Keratinocyte (primary cell): ENCODE data around the gene HOXA7. TPM values are rescaled to one million over a fixed set of nuclear protein-coding genes. Genes with fewer than 3 reads are reported as not detected.

ENCODE experiments used
- DNase-seq: peaks from one replicate; pipeline ENCODE4 v3.0.0-alpha.2; 2011; ENCODE audit warnings: low read depth, missing footprints, low spot score
- FAIRE-seq: peaks from 2 replicates; lab custom pipeline; 2011; peaks lifted over from hg19 to GRCh38; lab: Jason Lieb, UNC
- H2AFZ ChIP-seq: 2 replicates; pipeline ENCODE4 v1.6.0; 2012; ENCODE audit warnings: low read length, control low read depth, inconsistent platforms; ENCODE audit not compliant: control insufficient read depth
- H3K27ac ChIP-seq: 2 replicates; pipeline ENCODE4 v1.5.1; 2011; ENCODE audit warnings: low read length; ENCODE audit not compliant: control insufficient read depth, insufficient read depth
- H3K27me3 ChIP-seq: 3 replicates; pipeline ENCODE4 v1.6.0; 2011; ENCODE audit warnings: low read length; ENCODE audit not compliant: control insufficient read depth, insufficient read depth; ENCODE audit errors: extremely low read depth
- H3K36me3 ChIP-seq, 2 experiments: 2 replicates in 1 of 2; 3 replicates in 1 of 2; pipeline ENCODE4 v1.5.1; 2011; ENCODE audit warnings: low read length in 2 of 2, mild to moderate bottlenecking in 1 of 2; ENCODE audit not compliant: control insufficient read depth in 2 of 2, insufficient read depth in 2 of 2; ENCODE audit errors: extremely low read depth in 1 of 2
- H3K4me1 ChIP-seq: 3 replicates; pipeline ENCODE4 v1.5.1; 2011; ENCODE audit warnings: low read length; ENCODE audit not compliant: control insufficient read depth, insufficient read depth; ENCODE audit errors: extremely low read depth
- H3K4me2 ChIP-seq: 3 replicates; pipeline ENCODE4 v1.6.0; 2011; ENCODE audit warnings: low read depth, low read length; ENCODE audit not compliant: control insufficient read depth, insufficient read depth; ENCODE audit errors: extremely low read depth
- H3K4me3 ChIP-seq, 3 experiments: fragments of 200-600 bp in 1 of 3; sonication (generic) in 1 of 3; 2 replicates in 2 of 3; 3 replicates in 1 of 3; pipeline ENCODE4 v1.5.1; 2011 to 2016; ENCODE audit warnings: low read length in 3 of 3, mild to moderate bottlenecking in 3 of 3, control low read depth in 2 of 3, inconsistent platforms in 1 of 3, low read depth in 1 of 3, mixed read lengths in 1 of 3, mixed run types in 1 of 3, moderate library complexity in 1 of 3; ENCODE audit not compliant: control insufficient read depth in 2 of 3, insufficient read depth in 2 of 3; ENCODE audit errors: extremely low read depth in 1 of 3
- H3K79me2 ChIP-seq: 2 replicates; pipeline ENCODE4 v1.6.0; 2012; ENCODE audit warnings: low read length; ENCODE audit not compliant: control insufficient read depth, insufficient read depth
- H3K9ac ChIP-seq: 3 replicates; pipeline ENCODE4 v1.6.0; 2011; ENCODE audit warnings: low read length; ENCODE audit not compliant: control insufficient read depth, insufficient read depth; ENCODE audit errors: extremely low read depth
- H3K9me1 ChIP-seq: 3 replicates; pipeline ENCODE4 v1.6.0; 2011; ENCODE audit warnings: low read length; ENCODE audit not compliant: control insufficient read depth, insufficient read depth; ENCODE audit errors: extremely low read depth
- H3K9me3 ChIP-seq: 2 replicates; pipeline ENCODE4 v1.5.1; 2012; ENCODE audit warnings: low read depth, low read length; ENCODE audit not compliant: control insufficient read depth
- H4K20me1 ChIP-seq: 3 replicates; pipeline ENCODE4 v1.6.0; 2011; ENCODE audit warnings: low read length; ENCODE audit not compliant: control insufficient read depth, insufficient read depth; ENCODE audit errors: extremely low read depth
- EZH2 ChIP-seq: IDR thresholded peaks from one replicate; pipeline ENCODE4 v1.6.1; 2012; ENCODE audit warnings: inconsistent platforms, mild to moderate bottlenecking, low read length, moderate library complexity
- dilution Hi-C: fragments of 300-500 bp; cut with MboI; formaldehyde crosslinking; loops from one replicate; pipeline ENCODE4 v1.7.0; 2020; ENCODE audit warnings: low sequenced_read_pairs; ENCODE audit not compliant: extremely low pct_ligation_motif_present
- polyA plus RNA-seq, 5 experiments: library from polyadenylated mRNA; depleted of rRNA in 3 of 5; stranded (reverse) in 3 of 5; stranded (forward) in 1 of 5; unstranded in 1 of 5; fragments of >200 nt; gene quantifications; 1 replicate in 1 of 5; 2 replicates in 3 of 5; 3 replicates in 1 of 5; pipeline versions ENCODE4 v1.2.1 to v1.2.3, GENCODE V29; 2011 to 2012; ENCODE audit warnings: missing spikeins in 2 of 5, low read depth in 1 of 5, low replicate concordance in 1 of 5
- TF ChIP-seq, protein P1 (sequence below), 3 experiments: IDR thresholded peaks in 1 of 3; conservative IDR thresholded peaks in 1 of 3; optimal IDR thresholded peaks in 1 of 3; 2 replicates in 2 of 3; 3 replicates in 1 of 3; pipeline versions ENCODE3 to v1.5.1; 2011; ENCODE audit warnings: low read length in 3 of 3, mild to moderate bottlenecking in 3 of 3, moderate library complexity in 2 of 3, control low read depth in 1 of 3, inconsistent platforms in 1 of 3; ENCODE audit not compliant: insufficient read depth in 2 of 3; ENCODE audit errors: extremely low read depth in 1 of 3

Gene HOXA7
- polyA plus RNA-seq, 1 donor (not counting 4 experiments of a cell fraction or from before 2014, with no cell fraction given), result 8.1 TPM

DNA sequence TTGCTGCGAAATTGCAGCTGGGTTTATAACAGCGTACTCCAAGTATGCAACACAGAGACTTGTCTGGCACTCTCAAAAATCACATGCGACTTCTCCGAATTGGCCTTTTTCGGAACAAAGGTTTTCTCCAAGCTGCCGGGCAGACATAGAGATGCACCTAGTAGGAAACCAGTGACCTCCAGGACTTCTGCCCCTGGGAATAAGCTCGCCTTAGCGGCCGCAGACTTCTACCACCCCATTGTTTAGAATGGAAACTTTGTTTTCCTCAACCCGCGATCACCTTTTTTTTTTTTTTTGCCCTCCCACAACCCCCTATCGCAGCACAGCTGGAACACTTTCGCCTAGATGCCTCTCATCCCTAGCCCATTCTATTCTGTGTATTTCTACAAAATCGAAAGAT, 22.6 kb upstream of the HOXA7 start:
- Histone ChIP-seq H4K20me1 (no peaks in the 10 kb centered on the region), H3K4me3 (no peak overlapping the region), H3K79me2 (no peaks in the 10 kb centered on the region), H3K9me1 (no peaks in the 10 kb centered on the region), H3K9ac (no peak overlapping the region), H3K36me3 (no peaks in the 10 kb centered on the region), H3K9me3 (no peaks in the 10 kb centered on the region), H3K27ac (no peak overlapping the region), H3K27me3 (peaks cover 26% of the 10 kb centered on the region), H3K4me2 (no peak overlapping the region), H3K4me1 (peaks cover 8% of the 10 kb centered on the region), H2AFZ (no peak overlapping the region)
- FAIRE-seq, result no peak
- dilution Hi-C loops, result no loop called here
- TF ChIP-seq, protein P1, sequence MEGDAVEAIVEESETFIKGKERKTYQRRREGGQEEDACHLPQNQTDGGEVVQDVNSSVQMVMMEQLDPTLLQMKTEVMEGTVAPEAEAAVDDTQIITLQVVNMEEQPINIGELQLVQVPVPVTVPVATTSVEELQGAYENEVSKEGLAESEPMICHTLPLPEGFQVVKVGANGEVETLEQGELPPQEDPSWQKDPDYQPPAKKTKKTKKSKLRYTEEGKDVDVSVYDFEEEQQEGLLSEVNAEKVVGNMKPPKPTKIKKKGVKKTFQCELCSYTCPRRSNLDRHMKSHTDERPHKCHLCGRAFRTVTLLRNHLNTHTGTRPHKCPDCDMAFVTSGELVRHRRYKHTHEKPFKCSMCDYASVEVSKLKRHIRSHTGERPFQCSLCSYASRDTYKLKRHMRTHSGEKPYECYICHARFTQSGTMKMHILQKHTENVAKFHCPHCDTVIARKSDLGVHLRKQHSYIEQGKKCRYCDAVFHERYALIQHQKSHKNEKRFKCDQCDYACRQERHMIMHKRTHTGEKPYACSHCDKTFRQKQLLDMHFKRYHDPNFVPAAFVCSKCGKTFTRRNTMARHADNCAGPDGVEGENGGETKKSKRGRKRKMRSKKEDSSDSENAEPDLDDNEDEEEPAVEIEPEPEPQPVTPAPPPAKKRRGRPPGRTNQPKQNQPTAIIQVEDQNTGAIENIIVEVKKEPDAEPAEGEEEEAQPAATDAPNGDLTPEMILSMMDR (optimal IDR thresholded peaks at IDR 0.05 in 1 of 3, IDR thresholded peaks at IDR 0.05 in 1 of 3, conservative IDR thresholded peaks at IDR 0.05 in 1 of 3; ENCODE audit: extremely low read depth in 1 of 3, insufficient read depth in 2 of 3, low read length in 3 of 3), result no peak
- no peak for TF ChIP-seq EZH2
- no peak for DNase-seq

DNA sequence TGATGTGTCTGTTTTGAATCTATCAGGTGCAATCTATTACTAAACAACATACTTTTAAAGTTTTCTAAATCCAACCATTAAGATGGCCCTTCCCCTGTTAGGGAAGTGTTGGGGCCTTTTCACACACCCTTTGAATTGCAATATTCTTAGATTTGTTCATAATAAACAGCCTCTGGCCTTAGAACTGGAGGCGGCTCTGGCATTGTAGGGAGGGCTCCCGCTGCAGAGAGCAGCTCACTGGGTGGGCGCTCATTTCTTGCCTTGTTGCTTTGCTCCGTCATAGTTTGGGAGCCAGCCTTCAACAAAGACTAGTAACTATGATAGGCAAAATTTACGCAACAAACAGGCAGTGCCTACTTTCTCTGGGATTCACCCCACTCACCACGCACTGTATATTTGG, 21.9 kb upstream of the HOXA7 start:
- H3K4me1 ChIP-seq, result peaks cover 4% of the 10 kb centered on the region
- H3K9me1 ChIP-seq, result no peaks in the 10 kb centered on the region
- H4K20me1 ChIP-seq, result no peaks in the 10 kb centered on the region
- H3K4me3 ChIP-seq, result no peak overlapping the region
- H3K27ac ChIP-seq, result no peak overlapping the region
- no peak overlapping the region for H2AFZ ChIP-seq
- TF ChIP-seq, protein P1 (optimal IDR thresholded peaks at IDR 0.05 in 1 of 3, IDR thresholded peaks at IDR 0.05 in 1 of 3, conservative IDR thresholded peaks at IDR 0.05 in 1 of 3; ENCODE audit: extremely low read depth in 1 of 3, insufficient read depth in 2 of 3, low read length in 3 of 3), result no peak
- no peak for TF ChIP-seq EZH2
- H3K36me3 ChIP-seq, result no peaks in the 10 kb centered on the region
- no peak overlapping the region for H3K4me2 ChIP-seq
- dilution Hi-C loops, result no loop called here
- no peak overlapping the region for H3K9ac ChIP-seq
- H3K27me3 ChIP-seq, result peaks cover 20% of the 10 kb centered on the region
- H3K9me3 ChIP-seq, result no peaks in the 10 kb centered on the region
- FAIRE-seq (no peak), DNase-seq (no peak)
- peaks cover 2% of the 10 kb centered on the region for H3K79me2 ChIP-seq
